NB4 (cell line): Measurements from ENCODE around the gene TMEM178A.

Source experiments
- DNase-seq: peaks from one replicate; pipeline ENCODE4 v3.0.0; 2010; ENCODE audit warnings: low read depth
- H3K4me3 ChIP-seq: one replicate; pipeline ENCODE4 v1.5.1; 2011; ENCODE audit warnings: mild to moderate bottlenecking, low read depth, low read length, moderate library complexity
- MYC ChIP-seq: IDR thresholded peaks from 2 replicates; pipeline ENCODE4 v1.6.1; 2011; ENCODE audit warnings: low read depth, low read length
- POLR2A ChIP-seq: IDR thresholded peaks from 2 replicates; pipeline ENCODE4 v1.6.1; 2011; ENCODE audit warnings: mild to moderate bottlenecking; ENCODE audit not compliant: insufficient read length; ENCODE audit errors: extremely low read depth
- TF ChIP-seq, protein P1 (sequence below): IDR thresholded peaks from one replicate; pipeline ENCODE4 v1.5.1; 2012; ENCODE audit warnings: low read depth, low read length
- TF ChIP-seq, protein P2 (sequence below): IDR thresholded peaks from 2 replicates; pipeline ENCODE4 v1.6.1; 2011; ENCODE audit warnings: low read depth, low read length

Gene TMEM178A

DNA sequence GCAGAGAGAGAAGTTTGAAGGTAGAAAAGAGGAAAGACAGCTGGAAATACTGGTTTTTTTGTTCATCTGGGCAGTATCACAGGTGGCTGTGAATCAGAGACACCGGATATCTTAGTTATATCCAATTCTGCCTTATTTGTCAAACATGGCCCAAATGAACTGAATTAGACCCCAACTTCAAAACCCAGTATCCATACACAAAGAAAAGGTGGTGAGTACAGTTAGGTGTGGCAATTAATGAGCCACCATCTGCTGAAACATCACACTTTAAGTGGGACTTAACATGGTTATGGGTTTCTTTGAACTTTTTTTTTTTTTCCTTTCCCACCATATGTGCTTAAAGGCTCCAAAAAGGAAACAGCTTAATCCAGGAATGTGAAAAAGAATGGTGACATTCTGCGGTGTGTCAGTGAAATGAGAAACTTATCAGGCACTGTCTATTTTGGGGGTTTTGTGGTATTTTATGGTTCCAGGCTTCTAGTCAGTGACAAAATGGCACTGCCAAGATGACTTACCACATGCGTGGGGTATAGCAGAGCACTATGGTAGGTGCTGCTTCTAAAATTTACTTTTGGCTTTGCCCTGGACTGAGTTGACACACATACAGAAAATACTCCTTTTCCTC, 5.0 kb upstream of the TMEM178A start:
- H3K4me3 ChIP-seq, result no peak overlapping the region
- no peak for DNase-seq
- TF ChIP-seq, protein P1, sequence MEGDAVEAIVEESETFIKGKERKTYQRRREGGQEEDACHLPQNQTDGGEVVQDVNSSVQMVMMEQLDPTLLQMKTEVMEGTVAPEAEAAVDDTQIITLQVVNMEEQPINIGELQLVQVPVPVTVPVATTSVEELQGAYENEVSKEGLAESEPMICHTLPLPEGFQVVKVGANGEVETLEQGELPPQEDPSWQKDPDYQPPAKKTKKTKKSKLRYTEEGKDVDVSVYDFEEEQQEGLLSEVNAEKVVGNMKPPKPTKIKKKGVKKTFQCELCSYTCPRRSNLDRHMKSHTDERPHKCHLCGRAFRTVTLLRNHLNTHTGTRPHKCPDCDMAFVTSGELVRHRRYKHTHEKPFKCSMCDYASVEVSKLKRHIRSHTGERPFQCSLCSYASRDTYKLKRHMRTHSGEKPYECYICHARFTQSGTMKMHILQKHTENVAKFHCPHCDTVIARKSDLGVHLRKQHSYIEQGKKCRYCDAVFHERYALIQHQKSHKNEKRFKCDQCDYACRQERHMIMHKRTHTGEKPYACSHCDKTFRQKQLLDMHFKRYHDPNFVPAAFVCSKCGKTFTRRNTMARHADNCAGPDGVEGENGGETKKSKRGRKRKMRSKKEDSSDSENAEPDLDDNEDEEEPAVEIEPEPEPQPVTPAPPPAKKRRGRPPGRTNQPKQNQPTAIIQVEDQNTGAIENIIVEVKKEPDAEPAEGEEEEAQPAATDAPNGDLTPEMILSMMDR, result no peak
- TF ChIP-seq MYC (no peak), POLR2A (no peak)
- TF ChIP-seq, protein P2, sequence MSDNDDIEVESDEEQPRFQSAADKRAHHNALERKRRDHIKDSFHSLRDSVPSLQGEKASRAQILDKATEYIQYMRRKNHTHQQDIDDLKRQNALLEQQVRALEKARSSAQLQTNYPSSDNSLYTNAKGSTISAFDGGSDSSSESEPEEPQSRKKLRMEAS, result no peak

DNA sequence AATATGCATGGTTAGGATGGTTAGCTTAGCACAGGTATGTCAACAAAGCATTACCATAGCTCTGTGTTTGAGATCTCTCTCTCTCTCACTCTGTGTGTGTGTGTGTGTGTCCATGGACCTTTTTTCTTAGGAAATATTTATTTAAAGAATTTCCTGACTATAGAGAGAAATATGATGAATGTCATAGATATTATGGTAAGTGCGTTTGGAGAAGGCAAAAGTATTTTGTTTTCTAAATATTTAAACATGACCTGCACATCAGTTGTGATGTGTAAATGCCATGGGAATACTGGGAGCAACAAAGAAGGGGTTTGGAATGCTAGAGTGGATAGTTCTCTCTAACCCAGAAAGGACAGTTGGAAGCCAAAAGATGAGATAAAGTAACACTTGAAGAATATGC, 3.9 kb upstream of the TMEM178A start:
- TF ChIP-seq, protein P2, result no peak
- TF ChIP-seq POLR2A (no peak), MYC (no peak)
- TF ChIP-seq, protein P1, result no peak
- no peak overlapping the region for H3K4me3 ChIP-seq
- DNase-seq, result no peak

DNA sequence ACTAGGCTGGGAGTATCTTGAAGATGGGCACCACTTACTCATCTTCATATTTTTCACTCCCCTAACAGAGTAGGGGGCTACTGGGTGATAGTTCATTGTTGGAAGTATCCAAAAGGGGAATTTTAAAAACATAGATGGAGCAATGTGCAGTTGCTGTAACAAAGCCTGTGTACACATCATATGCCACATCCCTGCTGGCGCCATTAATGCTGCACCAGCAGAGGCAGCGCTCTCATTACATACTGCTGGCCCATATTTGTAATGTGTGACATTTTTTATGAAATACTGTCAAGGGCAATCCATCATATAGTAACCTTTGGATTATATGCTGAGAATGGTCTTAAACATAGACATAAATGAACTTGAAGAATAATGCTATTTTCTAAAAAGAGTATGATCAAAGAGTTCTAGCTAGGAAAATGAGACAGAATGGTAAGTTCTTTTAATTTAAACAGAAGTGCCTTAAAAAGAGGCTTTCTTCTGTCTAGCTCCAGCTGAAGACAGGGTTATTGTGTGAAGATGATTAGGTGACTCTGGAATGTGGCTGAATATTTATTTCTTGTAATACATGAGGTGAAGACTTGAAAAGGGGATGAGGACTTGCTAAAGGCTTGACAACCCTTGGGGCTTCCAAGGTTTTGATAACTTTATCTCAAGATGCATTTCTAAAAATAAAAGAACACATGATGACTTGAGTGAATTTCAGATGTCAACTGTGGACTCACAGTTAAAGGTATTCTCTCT, 2.4 kb upstream of the TMEM178A start:
- DNase-seq, result no peak
- H3K4me3 ChIP-seq, result no peak overlapping the region
- TF ChIP-seq POLR2A (no peak), MYC (no peak)
- TF ChIP-seq, protein P1, result no peak
- TF ChIP-seq, protein P2, result no peak

DNA sequence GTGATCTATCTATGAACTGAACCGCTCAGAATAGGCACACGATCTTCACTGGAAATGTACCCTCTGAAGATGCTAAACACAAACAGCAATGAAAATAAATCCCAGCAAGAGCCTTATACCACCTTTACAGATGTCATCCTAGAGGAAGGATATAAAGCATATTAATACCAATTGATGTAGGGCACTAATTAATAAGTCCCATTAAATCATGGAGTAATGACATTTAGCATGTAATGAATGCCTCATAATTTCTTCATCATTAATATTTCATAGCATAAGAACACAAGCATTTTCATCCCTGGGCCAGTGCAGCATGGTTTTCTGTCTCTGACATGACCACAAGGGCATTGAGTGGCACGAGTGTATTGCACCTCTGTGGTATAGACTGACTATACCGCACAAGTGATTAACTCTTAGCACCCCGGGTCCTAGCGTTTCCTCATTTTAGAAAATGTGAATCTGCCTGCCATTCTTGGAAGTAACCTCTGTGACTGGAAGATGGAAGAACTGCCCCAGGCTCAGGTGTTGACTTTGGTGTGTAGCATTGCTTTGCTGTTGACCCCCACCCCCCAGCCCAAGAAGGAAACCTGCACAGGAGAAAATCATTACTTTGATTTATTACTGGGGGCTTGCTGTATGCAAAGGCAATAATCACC, 1.4 kb upstream of the TMEM178A start:
- TF ChIP-seq MYC, result no peak
- TF ChIP-seq POLR2A, result no peak
- TF ChIP-seq, protein P1, result no peak
- TF ChIP-seq, protein P2, result no peak
- no peak overlapping the region for H3K4me3 ChIP-seq
- peak; percentile 11 for DNase-seq

DNA sequence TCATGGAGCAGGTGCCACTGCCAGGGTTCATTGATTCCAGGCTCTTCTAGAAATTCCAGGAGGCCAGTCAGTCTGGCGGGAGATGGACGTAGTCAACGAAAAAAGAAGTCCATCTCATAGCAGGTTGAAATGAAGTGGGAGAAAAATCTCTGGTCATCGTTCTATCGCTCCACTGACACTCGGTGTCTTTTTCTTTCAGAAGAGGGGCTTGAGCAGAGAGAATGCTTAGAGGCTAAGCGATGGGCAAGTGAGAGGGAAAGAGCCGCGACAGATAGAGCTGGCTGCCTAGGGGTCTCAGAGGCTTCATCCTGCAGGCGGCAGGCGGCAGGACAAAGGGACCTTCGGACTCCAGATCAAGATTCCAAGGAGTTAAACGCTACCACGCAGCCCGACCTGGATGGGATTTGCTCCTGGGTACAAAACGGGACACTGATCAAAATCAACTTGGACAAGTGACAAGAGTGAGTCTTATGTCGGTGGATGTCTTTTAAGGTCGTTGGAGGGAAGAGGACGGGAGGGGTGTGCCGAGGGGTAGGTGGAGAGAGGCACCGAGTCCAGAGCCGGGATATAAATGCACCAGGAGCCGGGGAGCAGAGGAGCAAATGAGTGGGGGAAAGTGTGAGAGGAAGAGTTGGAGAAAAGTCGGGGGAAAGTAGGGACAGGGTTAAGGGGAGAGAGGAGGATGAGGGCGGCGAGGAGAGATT, 677 bp upstream of the TMEM178A start:
- TF ChIP-seq, protein P1, result no peak
- TF ChIP-seq POLR2A (no peak), MYC (no peak)
- TF ChIP-seq, protein P2, result no peak
- no peak overlapping the region for H3K4me3 ChIP-seq
- DNase-seq, result no peak
